DMS153 treated with DMSO at 0.1 percent for 48 hours (cell line): ENCODE data around the gene POLG2.
"Not testable (repeated sequence)": the region's sequence is repeated elsewhere in the genome, so short reads cannot be mapped to it uniquely, and the experiment has no call there.

ENCODE experiments used
- DNase-seq: peaks from one replicate; lab custom pipeline; 2025; ENCODE audit not compliant: unreplicated experiment; lab: John Stamatoyannopoulos, UW

The POLG2 gene

DNA sequence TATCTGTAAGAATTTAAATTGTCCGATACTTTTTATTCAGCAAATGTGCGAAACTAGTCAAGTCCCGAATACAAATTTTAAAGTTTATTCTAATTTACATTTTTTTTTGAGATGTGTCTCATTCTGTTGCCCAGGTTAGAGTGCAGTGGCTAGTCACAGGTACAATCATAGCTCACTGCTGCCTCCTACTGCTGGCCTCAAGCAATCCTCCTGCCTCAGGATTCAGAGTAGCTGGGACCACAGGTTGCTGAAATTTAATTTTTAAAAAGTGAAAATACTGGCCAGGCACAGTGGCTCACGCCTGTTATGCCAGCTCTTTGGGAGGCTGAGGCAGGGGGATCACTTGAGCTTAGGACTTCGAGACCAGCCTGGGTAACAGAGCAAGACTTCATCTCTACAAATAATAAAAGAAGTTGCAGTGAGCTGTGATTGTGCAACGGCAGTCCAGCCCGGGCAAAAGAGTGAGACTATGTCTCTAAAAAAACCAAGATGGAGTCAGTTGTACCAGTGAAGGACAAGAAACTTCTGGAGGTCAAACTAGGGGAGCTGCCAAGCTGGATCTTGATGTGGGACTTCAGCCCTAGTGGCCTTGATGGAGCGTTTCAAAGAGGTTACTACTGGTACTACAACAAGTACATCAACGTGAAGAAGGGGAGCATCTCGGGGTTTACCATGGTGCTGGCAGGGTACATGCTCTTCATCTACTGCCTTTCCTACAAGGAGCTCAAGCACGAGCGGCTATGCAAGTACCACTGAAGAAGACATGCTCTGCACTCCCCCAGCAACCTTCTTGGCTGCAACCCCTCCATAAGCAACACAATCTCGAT lies 5.6 kb downstream of the POLG2 start:
- no peak for DNase-seq

DNA sequence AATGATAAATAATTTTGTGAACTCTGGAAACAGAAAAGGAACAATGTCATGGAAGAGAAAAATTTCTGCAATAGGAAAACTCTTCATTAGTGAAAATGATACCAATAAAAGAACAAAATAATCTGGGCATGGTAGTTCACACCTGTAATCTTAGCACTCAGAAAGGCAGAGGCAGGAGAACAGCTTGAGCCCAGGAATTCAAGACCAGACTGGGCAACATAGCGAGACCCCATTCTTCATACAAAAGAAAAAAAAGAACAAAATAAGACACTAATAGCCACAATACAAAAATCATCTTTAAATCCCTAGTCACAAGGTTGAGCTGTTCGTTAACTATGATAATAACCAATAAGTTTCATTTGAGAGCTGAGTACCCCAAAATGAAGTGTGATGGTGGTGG lies 8.6 kb downstream of the POLG2 start:
- no peak for DNase-seq

DNA sequence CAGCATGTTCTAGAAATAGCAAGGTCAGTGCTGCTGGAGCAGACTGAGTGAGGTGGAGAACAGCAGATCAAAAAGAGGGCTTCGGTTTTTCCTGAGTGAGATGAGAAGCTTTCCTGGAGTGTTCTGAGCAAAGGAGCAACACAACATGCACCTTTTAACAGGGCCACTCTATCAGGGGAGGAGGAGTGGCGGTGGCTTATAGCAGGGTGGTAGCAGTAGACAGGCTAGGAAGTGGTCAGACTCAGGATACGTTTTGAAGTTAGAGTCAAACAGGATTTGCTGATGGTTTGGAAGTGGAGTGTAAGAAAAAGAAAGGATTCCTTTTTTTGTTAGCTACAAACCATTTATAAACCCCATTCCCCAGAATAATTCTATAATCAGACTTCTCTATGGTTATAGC lies 12.5 kb downstream of the POLG2 start:
- no peak for DNase-seq

- no peak for DNase-seq
These were observed 15.9 kb downstream of the POLG2 start for GRCh38 chr17:64480951-64481350.

GRCh38 chr17:64477849-64478248 lies 19.0 kb downstream of the POLG2 start:
- DNase-seq: no peak

DNA sequence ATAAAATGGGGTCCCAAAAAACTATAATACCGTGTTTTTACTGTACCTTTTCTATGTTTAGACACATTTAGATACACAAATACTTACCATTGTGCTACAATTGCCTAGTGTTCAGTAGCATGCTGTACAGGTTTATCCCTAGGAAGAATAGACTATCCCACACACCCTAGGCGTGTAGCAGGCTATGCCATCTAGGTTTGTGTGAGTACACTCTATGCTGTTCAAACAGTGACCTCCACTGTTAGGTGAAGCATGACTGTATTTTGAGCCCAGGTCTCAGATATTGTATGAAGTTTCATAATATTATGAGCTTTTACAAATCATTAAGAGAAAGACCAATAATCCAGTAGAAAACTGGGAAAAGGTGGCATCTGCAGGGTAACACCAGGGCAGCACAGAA lies 24.3 kb downstream of the POLG2 start:
- no peak for DNase-seq

DNA sequence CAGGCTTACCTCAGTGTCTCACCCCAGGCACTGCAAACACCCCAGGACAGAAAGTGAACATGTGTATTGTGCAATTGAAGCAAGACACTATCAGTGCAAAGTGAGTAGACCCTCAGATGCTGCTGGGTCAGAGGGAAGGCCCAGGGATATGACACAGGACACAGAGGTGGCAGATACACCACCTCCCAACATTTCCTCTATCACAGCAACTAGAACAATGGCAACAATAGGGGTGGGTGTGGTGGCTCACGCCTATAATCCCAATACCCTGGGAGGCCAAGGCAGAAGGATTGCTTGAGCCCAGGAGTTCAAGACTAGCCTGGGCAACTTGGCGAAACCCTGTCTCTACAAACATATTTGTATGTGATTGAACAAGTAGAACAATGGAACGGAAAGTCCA lies 25.4 kb downstream of the POLG2 start:
- no peak for DNase-seq

- DNase-seq: no peak
These were observed 26.2 kb downstream of the POLG2 start for GRCh38 chr17:64470625-64471024.

DNA sequence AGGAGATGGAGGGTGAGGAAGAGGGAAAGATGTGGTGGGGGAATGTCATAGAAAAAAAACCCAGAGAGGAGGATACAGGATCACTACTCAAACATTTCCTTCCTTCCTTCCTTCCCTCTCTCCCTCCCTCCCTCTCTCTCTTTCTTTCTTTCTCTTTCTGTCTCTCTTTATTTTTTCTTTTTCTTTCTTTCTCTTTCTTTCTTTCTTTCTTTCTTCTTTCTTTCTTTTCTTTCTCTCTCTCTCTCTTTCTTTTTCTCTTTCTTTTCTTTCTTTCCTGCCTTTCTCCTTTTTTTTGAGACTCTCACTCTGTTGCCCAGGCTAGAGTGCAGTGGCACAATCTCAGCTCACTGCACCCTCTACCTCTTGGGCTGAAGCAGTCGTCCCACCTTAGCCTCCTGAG lies 30.0 kb downstream of the POLG2 start:
- DNase-seq: not testable (repeated sequence)

DNA sequence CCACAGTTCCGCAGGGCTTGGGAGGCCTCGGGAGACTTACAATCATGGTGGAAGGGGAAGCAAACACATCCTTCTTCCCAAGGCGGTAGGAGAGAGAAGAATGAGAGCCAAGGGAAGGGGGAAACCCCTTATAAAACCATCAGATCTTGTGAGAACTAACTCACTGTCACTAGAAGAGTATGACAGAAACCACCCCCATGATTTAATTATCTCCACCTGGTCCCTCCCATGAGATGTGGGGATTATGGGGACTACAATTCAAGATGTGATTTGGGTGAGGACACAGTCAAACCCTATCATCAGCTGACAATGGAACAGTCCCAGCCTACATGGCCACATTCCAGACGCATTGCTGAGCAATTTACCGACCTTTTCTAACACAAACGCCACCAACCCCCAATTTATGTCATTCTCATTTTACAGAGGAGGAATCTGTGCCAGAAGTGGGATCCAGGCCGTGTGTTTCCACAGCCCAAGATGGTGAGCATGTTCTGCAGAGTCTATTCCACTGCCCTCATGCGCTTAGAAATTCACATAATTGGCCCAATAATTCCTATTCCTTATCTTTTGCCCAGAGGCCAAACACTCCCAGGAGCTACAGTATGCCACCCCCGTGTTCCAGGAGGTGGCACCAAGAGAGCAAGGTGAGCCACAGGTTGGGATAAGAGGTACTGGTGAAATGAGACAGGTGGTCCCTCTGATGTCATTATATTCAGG lies 30.7 kb downstream of the POLG2 start:
- DNase-seq: no peak

DNA sequence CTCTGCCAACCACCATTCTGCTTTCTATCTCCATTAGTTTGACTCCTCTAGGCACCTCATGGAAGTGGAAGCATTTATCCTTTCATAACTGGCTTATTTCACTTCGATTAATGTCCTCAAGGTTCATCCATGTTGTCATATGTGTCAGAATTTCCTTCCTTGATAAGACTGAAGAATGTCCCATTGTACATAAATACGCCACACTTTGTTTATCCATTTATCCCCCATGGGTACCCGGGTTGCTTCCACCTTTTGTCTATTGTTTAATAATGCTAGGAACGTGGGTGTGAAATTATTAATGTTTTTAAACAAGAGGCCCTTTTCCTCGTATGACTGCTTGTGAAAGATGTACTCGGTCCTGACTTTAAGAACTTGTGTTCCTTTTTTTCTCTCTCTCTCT lies 35.1 kb downstream of the POLG2 start:
- DNase-seq: no peak

- DNase-seq: no peak
These were observed 35.9 kb downstream of the POLG2 start for GRCh38 chr17:64460955-64461354.

- DNase-seq: not testable (repeated sequence)
These were observed 37.0 kb downstream of the POLG2 start for GRCh38 chr17:64459818-64460217.

DNA sequence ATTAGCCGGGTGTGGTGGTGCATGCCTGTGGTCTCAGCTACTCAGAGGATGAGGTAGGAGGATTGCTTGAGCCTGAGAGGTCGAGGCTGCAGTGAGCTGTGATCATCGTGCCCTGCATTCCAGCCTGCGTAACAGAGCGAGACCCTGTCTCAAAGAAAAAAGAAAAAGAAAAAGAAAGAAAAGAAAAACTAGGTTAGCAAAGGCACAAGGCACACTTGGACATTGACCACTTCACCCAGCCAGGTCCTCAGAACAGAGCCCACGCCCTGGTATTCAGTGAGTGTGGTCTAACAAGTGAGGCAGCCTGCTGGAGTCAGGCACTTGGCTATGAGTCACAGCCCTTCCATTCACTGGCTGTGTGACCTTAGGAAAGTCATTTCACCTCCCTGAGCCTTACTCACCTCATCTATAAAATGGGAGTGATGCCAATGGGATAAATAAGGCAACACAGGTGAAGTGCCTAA lies 37.5 kb downstream of the POLG2 start:
- no peak for DNase-seq

- DNase-seq: no peak
These were observed 38.1 kb downstream of the POLG2 start for GRCh38 chr17:64458756-64459155.

- no peak for DNase-seq
These were observed 39.7 kb downstream of the POLG2 start for GRCh38 chr17:64457156-64457555.

GRCh38 chr17:64455993-64456885 lies 40.6 kb downstream of the POLG2 start:
- no peak for DNase-seq

DNA sequence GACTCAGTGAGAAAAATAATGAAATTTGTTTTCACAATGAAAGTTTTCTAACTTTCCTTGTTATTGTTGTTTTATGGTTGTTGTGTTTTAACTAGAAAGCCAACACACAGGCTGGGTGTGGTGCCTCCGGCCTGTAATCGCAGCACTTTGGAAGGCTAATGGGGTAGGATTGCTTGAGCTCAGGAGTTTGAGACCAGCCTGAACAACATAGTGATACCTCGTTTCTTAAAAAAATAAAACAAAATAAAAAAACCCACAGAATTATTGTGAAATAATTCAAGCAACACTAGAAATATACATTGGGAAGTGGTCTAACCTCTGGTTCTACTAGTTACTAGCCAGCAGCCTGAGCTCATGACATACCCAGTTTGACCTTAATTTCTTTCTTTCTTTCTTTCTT lies 47.3 kb downstream of the POLG2 start:
- DNase-seq: no peak

DNA sequence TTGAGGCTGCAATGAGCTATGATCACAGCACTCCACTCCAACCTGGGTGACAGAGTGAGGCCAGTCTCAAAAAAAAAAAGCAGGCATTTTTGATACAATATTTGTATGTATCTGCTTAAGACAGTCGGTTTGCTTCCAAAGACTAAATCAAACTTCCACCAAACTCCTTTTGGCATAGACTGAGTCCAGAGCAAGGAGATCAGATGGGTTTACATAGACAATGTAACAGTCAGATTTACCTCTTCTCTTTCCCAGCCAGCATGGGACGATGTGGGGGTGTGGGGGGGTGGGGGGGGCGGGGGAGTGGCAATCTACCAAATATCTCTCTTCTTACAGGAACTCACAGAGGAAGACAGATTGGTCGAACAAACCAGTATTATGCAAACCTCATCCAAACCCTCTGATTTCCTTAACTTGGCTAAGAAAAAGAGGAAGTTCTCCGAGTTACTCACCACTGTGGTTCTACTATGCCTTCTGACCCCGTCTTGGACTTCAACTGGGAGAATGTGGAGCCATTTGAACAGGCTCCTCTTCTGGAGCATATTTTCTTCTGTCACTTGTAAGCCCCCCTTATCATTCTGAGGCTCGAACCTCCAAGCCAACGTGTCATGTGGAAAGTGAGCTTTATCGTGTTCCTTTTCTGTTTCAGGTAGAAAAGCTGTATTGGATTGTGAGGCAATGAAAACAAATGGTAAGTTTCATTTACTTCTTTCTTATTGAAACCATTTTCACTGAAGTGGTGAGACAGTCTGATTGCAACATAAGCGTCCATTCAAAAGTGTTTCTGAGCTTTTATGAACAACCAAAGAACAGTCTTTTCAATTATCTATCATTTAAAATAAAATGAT lies 48.0 kb downstream of the POLG2 start, which contains the start of gene MILR1:
MILR1 (plus strand) TSS at position 451 of the 848 bp plus-strand sequence; CDS start at position 505, 54 bp downstream.
- DNase-seq: no peak

DNA sequence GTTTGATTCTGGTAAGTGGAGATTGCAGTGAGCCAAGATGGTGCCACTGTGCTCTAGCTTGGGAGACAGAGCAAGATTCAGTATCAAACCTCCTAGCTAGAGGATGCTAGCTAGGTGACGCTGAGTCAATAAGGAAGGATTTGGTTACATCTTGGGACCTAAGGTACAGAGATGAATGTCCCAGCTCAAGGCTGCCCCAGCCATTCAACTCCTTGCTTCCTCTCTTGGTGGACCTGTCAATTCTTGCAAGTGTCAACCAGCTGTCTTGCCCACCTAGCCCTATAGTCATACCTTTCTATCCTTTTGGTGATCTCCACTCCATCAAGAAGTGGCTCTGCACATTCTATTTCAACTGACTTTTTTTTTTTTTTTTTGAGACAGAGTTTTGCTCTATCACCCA lies 49.3 kb downstream of the POLG2 start:
- DNase-seq: no peak
